NCI-H69 (cell line): ENCODE data around the gene PRCC.

Experiments
- DNase-seq: peaks from one replicate; lab custom pipeline; 2025; lab: John Stamatoyannopoulos, UW

Gene PRCC

GRCh38 chr1:156767101-156767878 is at the start of gene PRCC:
PRCC (plus strand) TSS chr1:156767535; CDS start chr1:156767772, 237 bp downstream.
- DNase-seq: peak; percentile 100

DNA sequence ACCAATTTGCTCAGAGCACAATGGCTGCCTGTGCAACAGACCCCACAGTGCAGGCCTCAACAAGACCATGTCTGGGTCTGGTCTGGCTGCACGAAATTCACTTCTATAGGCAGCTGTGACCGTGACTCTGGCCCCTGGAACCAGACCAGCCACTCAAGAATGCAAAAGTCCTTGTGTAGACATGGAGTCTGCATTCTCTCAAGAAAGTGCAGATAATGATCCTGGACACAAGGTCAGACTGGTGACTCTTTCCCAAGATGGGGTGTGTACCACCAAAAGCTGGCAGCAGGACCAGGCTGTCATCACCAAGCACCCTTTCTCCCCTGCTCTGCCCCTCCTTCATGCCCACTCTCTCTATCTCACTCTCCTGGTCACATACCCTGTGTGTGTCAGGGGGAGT is 46.2 kb upstream of the PRCC start:
- no peak for DNase-seq

DNA sequence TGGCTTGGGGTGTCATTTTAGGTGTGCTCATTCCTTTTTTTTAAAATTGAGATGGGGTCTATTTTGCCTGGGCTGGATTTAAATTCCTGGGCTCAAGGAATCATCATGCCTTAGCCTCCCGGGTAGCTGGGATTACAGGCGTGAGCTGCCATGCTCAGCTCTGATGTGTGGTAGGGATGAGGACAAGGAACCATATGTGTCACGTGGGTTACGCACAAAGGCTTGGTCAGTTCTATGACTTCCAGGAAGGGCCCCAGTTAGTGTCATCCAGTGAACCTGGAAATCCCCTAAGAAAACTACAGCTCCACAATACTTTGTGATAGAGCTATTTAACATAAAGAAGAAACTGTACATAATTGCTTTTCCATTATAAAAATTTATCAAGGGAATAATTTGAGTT is 45.8 kb upstream of the PRCC start:
- no peak for DNase-seq

- peak; percentile 91 for DNase-seq
Observed at GRCh38 chr1:156725683-156726280, 41.6 kb upstream of the PRCC start.

- DNase-seq: peak; percentile 77
Observed at GRCh38 chr1:156726549-156727226, 40.6 kb upstream of the PRCC start.

GRCh38 chr1:156727492-156727891 is 39.8 kb upstream of the PRCC start:
- DNase-seq: no peak

DNA sequence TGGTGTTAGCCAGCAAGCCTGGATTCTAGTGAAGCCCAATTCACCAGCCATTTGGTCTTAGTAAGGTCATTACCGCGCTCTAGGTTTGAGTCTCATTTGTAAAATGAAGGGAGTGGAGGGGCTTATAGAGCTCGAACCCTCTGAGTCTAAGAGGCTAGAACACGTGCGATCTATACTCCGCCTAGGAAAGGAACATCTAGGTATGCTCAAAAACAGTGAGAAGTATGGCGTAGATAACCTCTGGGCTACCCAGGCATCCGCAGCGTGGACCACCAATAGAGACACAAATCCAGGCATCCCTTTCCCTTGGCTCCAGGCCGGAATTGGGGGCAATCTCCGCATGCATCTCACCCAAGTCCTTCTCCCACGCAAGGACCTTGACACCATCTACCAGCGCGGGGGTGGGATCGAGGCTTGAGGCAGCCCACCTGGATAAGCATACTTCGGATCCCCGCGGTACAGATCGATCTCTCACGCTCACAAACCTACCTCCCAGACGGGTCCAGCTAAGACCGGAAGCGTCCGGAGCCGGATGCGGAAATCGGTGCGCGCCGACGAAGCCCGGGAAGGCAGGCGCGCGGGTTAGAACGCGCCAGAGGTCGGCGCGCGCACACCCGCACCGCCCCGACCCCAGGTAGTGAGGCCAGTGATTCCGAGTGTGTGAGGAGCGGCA is 39.3 kb upstream of the PRCC start, which contains the start of gene METTL25B:
METTL25B (plus strand) TSS at position 544 of the 673 bp plus-strand sequence. CDS start 636 bp downstream, outside the sequence.
- DNase-seq: peak; percentile 95

DNA sequence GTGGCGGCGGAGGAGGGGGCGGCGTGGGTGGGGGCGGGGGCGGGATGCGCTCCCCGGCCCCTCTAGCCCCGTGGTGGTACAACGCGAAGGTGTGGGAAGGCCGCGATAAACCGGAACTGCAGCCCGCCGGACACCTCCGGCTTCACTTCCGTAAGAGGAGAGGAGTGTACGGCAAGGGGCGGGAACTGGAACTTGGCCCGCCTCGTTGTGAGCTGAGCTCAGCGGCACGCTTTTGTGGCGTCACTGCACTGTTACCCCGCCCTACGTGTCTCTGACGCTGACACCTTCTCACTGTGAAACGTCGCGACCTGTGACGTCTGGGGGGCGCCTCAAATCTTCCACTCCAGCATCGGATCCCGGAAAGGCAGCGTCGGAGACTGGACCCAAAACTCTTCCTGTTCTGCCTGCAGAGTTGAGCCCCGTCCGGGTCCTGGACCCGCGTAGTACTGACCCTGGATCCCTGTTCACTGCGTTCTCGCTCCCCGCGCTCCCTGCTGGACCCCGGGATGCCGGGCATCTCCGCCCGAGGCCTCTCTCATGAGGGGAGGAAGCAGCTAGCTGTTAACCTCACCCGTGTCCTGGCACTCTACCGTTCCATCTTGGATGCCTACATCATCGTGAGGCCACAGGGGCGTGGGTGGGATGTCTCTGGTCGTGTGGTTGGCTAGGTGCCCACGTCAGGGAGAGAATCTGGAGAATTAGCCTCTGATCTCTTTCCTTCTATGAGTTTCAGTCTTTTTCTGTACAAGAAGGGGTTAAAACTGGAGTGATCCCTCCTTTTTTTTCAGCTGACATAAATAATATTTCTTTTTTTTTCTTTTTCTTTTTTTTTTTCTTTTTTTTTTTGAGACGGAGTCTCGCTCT is 38.5 kb upstream of the PRCC start, which contains the start of gene ISG20L2:
ISG20L2 (minus strand) TSS at position 168 of the 864 bp plus-strand sequence. CDS start 1,114 bp downstream, outside the sequence.
- DNase-seq: peak; percentile 99

- DNase-seq: no peak
Observed at GRCh38 chr1:156733989-156734584, 33.2 kb upstream of the PRCC start.

DNA sequence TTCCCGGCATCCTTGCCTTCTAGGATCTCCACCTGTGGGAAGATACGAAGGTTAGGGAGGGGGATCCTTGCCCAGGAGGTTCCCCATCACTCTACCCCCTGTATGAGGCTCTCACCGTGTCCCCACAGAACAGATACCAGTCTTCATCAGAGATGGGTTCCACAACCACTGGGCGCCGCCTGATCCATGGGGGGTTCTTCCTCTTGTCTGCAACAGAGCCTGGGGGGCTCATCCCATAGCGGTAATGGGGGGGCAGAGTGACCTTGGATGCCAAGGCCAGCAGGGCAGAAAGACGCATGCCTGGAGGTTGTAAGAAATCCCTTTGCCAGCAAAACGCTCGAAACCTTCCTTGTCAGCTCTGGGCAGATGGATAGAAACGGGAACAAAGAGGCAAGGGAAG is 28.9 kb upstream of the PRCC start:
- no peak for DNase-seq

DNA sequence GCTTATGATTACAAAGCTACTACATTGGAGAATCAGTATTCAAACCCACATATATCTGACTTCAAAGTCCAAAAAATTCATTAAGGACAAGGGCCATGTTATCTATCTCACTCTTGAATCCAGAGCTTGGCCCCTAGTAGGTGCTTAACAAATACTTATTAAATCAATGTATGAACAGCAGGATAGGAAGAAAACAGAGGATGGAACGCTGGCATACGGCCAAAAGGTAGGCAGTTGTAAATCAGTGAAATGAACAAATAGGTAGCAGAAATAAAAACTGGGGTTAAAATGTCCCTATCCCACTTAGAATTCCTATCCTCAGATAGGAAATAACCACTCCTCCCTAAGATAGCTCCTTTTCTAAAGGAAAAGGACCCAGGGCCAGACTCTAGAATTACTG is 28.4 kb upstream of the PRCC start:
- DNase-seq: no peak

DNA sequence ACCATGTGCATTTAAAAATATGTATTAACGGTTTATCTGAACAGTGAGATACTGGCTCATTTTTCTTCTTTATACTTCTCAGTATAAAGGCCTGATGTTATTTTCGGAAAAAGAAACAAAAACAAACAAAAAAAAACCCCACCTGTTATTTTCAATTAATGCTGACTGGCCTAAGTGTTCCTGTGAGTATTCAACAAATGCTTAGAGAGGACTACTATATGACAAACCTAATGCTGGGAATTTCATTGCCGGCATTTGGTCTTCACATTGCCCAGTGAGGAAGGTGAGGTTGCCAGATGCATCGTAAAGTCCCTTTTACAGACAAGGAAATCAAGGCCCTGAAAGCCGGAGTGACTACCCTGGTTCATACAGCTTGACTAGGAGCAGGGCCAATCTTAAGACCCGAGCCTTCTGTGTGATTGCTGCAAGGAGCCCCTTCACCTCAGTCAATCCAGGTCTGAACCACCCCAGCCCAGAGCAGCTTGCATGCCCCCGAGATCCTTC is 27.0 kb upstream of the PRCC start:
- DNase-seq: peak; percentile 64

DNA sequence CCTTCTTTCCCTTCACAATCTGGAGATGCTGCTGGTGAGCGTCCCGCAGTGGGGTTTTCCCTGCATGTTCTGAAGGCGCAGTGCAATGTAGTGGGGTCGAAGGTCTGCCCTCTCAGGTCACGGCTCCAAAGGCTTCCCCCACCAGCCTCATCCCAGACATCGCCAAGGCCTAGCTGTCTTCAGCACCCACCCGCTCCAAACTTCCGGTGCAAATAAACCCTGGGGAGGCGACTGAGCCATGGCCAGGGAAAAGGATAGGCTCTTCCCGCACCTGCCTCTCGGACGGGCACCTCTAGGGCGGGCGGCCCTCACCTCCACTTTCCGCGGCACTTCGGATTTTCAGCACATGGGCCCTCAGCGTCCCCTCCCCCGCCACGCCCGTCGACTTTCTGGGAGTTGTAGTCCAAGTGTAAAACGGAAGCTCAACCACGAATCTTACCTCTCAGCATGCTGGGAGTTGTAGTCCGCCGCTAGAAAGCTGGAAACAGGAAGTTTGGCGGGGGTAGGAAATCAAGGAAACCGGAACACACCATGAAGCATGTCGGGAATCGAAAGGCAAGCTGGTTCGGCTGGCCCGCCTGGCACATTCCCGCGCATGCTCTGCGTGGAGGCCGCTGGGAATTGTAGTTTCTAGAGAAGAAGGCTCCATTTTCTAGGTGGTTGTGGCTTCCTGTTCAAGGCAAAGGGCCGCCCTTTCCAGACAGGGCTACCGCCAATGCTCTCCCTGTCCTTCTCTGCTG is 26.4 kb upstream of the PRCC start, which contains the start of gene MRPL24:
MRPL24 (minus strand) TSS at position 348 of the 740 bp plus-strand sequence. CDS start 2,384 bp downstream, outside the sequence.
- peak; percentile 100 for DNase-seq

GRCh38 chr1:156741481-156741983 is 25.8 kb upstream of the PRCC start:
- no peak for DNase-seq

GRCh38 chr1:156742017-156742416 is 25.3 kb upstream of the PRCC start:
- no peak for DNase-seq

- DNase-seq: no peak
Observed at GRCh38 chr1:156742801-156743200, 24.5 kb upstream of the PRCC start.

DNA sequence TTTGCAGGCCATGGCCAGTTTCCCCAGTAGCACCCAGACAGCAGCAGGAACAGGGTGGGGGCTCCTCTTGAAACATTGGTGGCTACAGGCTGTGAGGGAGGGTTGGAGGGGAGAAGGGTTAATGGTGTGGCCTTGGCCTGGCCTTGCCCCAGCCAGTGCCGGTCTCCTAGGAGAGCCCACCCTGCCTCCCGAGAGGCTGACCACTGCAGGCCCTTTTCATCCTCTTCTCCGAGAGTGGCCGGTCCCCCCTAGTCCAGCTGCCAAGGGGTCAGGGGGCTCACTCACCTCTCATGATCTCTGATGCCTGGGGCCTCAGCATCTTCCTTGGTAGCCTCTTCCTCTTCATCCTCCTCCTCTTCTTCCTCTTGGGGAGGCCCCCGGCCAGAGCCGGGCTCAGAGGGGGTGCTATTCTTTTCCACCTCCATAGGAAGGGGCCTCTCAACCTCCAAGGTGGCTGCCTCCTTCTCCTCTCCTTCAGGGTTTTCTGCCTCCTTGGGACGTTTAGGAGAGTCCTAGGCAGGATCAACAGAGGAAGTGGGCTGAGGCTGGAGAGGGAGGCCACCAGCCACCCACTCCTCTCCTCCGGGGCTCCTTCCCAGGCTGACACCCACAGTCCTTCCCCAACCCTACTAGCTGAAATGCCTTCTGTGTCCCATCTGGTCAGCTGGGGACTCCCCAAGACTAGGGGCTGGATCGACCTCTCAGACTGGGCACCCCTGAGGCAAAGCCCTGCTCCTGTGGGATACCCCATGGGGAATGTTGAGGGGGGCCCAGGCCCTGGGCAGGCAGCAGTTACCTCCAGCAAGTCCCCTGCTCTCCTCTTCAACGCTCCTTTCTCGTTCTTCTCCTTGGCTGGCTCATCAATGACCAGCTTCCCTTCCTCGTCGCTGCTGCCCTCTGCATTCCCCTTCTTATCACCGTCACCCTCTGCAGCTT is 23.7 kb upstream of the PRCC start:
- no peak for DNase-seq

DNA sequence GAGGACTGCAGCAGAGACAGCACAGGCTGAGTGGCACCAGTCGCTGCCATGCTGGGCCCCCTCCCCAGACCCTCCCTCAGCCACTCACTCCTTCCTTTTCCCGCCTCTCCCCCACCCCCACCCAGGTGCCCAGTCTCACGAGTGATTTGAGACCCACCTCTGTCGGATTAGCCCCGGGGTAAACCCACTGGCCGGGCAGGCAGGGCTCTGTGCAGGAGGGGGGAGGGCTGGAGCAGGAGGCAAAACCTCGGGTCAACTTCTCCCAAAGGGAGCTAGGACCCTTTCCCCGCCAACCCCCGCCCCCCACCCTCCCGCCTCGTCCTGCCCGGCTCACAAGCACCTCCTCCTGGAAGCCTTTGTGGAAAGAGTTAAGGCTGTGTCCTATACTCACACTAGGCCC is 23.0 kb upstream of the PRCC start:
- DNase-seq: no peak
